K562 (cell line): Measurements from ENCODE around the gene DLGAP1. TPM values are rescaled to one million over a fixed set of nuclear protein-coding genes. Genes with fewer than 3 reads are reported as not detected.

Experiments
- BDP1 ChIP-seq: IDR thresholded peaks from 3 replicates; pipeline ENCODE4 v1.6.1; 2011; ENCODE audit not compliant: insufficient read length, insufficient read depth
- CLOCK ChIP-seq: fragments of 250-450 bp; sonication (Bioruptor Pico); IDR thresholded peaks from 2 replicates; pipeline ENCODE4 v1.4.0; 2020; ENCODE audit warnings: mild to moderate bottlenecking, moderate library complexity, borderline replicate concordance
- CTBP1 ChIP-seq: fragments of 450-650 bp; IDR thresholded peaks from 2 replicates; pipeline ENCODE4 v1.6.1; 2016; ENCODE audit warnings: borderline replicate concordance
- CUX1 ChIP-seq: fragments of 200-800 bp; sonication (Bioruptor generic); IDR thresholded peaks from 2 replicates; pipeline ENCODE4 v1.6.1; 2016; ENCODE audit warnings: missing genetic modification characterization, missing compliant biosample characterization
- FOSL1 ChIP-seq: fragments of 200-800 bp; sonication (Bioruptor generic); conservative IDR thresholded peaks from 2 replicates; pipeline ENCODE4 v1.6.1; 2016; ENCODE audit warnings: missing genetic modification characterization, missing compliant biosample characterization
- GABPB2 ChIP-seq: fragments of 250-450 bp; sonication (Bioruptor Pico); conservative IDR thresholded peaks from 2 replicates; pipeline ENCODE4 v1.5.1; 2021; ENCODE audit warnings: mild to moderate bottlenecking
- GTF2F1 ChIP-seq: IDR thresholded peaks from 2 replicates; pipeline ENCODE4 v1.6.1; 2011; ENCODE audit warnings: low read depth, low read length, improper control_type of control experiment
- MAZ ChIP-seq, 2 experiments: fragments of 450-650 bp in 1 of 2; sonication (generic) in 1 of 2; formaldehyde crosslinking; IDR thresholded peaks in 1 of 2; conservative IDR thresholded peaks in 1 of 2; 2 replicates each; pipeline versions ENCODE4 v1.4.0 to v1.5.0; 2020; ENCODE audit warnings: mild to moderate bottlenecking in 1 of 2, missing genetic modification reagents in 1 of 2
- NEUROD1 ChIP-seq: fragments of 150-350 bp; IDR thresholded peaks from 2 replicates; pipeline ENCODE4 v1.6.1; 2014; ENCODE audit warnings: borderline replicate concordance, low read length, low read depth; ENCODE audit not compliant: partially characterized antibody
- RCOR1 ChIP-seq, 2 experiments: IDR thresholded peaks; 2 replicates each; pipeline ENCODE4 v1.6.1; 2012; ENCODE audit warnings: low read depth in 2 of 2, low read length in 2 of 2, borderline replicate concordance in 1 of 2, improper control_type of control experiment in 1 of 2
- SMAD1 ChIP-seq: fragments of 150-350 bp; IDR thresholded peaks from 2 replicates; pipeline ENCODE4 v1.6.1; 2014; ENCODE audit warnings: low read length, low read depth; ENCODE audit not compliant: partially characterized antibody
- SMAD2 ChIP-seq: fragments of 150-350 bp; IDR thresholded peaks from 2 replicates; pipeline ENCODE4 v1.6.1; 2014; ENCODE audit warnings: low read depth, mild to moderate bottlenecking, low read length
- THRB ChIP-seq: fragments of 450-650 bp; formaldehyde crosslinking; conservative IDR thresholded peaks from 2 replicates; pipeline ENCODE4 v1.4.0; 2022; ENCODE audit warnings: mild to moderate bottlenecking, missing genetic modification characterization
- XRCC5 ChIP-seq: fragments of 200-400 bp; formaldehyde crosslinking; IDR thresholded peaks from 2 replicates; pipeline ENCODE4 v1.6.1; 2017; ENCODE audit warnings: low read depth, mild to moderate bottlenecking, low read length
- ZNF124 ChIP-seq: sonication (generic); formaldehyde crosslinking; IDR thresholded peaks from 2 replicates; pipeline ENCODE4 v1.8.1; 2022; ENCODE audit warnings: missing genetic modification reagents
- ZNF217 ChIP-seq: sonication (generic); formaldehyde crosslinking; IDR thresholded peaks from 2 replicates; pipeline ENCODE4 v1.8.0; 2022; ENCODE audit warnings: mild to moderate bottlenecking, missing genetic modification reagents
- ZNF699 ChIP-seq: fragments of 250-450 bp; sonication (Bioruptor Pico); IDR thresholded peaks from 2 replicates; pipeline ENCODE4 v1.8.0; 2021; ENCODE audit warnings: mild to moderate bottlenecking, moderate library complexity; ENCODE audit not compliant: insufficient replicate concordance
- polyA plus RNA-seq, 8 experiments: library from polyadenylated mRNA; depleted of rRNA in 4 of 8; stranded (reverse) in 5 of 8; unstranded in 3 of 8; fragments of >200 nt; fragmentation: Nextera tagmentation in 2 of 8; fragmentation: Illumina TruSeq in 1 of 8; extraction: Ambion mirVana in 2 of 8; extraction: Trizol in 1 of 8; gene quantifications; 2 replicates each; pipeline versions ENCODE4 v1.2.1 to v1.2.3, GENCODE V29; 2011 to 2014; ENCODE audit warnings: inconsistent platforms in 1 of 8, missing spikeins in 1 of 8
- total RNA-seq, 7 experiments: library from RNA; depleted of rRNA in 6 of 7; stranded (reverse); fragments of >200 nt in 6 of 7; fragmentation: Illumina TruSeq in 2 of 7; extraction: Trizol in 2 of 7; gene quantifications; 2 replicates each; pipeline versions ENCODE4 v1.2.1 to v1.2.3, GENCODE V29; 2011 to 2021; ENCODE audit warnings: low replicate concordance in 1 of 7

The DLGAP1 gene
- total and polyA plus RNA-seq, 9 of the 15 experiments (the other 6 are each of a cell fraction or from before 2014, with no cell fraction given): 0.04 to 0.22 (median 0.08) TPM

- no peak for TF ChIP-seq CLOCK
- no peak for TF ChIP-seq ZNF699 (CRISPR knock-in tag)
- no peak for TF ChIP-seq ZNF124 (CRISPR knock-in tag)
- no peak for TF ChIP-seq SMAD2
- TF ChIP-seq THRB (CRISPR knock-in tag): peak; percentile 70
- peak; percentile 3; the same call in 1 of the 2 replicates for TF ChIP-seq CUX1
- no peak for TF ChIP-seq FOSL1 (tag)
- peak; percentile 77 for TF ChIP-seq SMAD1
- TF ChIP-seq RCOR1 (IDR thresholded peaks at IDR 0.05; ENCODE audit: borderline replicate concordance in 1 of 2, low read depth in 2 of 2, low read length in 2 of 2): peak; percentile 4 to 72; a peak in 3 of 4 replicates
- TF ChIP-seq GTF2F1: no peak
- TF ChIP-seq BDP1: no peak
- peak; percentile 85 for TF ChIP-seq NEUROD1
- TF ChIP-seq MAZ (CRISPR knock-in tag; conservative IDR thresholded peaks at IDR 0.05 in 1 of 2, IDR thresholded peaks at IDR 0.05 in 1 of 2): peak; percentile 37 to 70; a peak in 3 of 4 replicates
- no peak for TF ChIP-seq XRCC5
- TF ChIP-seq ZNF217 (CRISPR knock-in tag): no peak
- TF ChIP-seq GABPB2 (CRISPR knock-in tag): no peak
- no peak for TF ChIP-seq CTBP1
These were observed 859.5 kb downstream of the DLGAP1 start (continued) for GRCh38 chr18:3595369-3596273.
